ENCODE results near the gene CMTM1.

DNA sequence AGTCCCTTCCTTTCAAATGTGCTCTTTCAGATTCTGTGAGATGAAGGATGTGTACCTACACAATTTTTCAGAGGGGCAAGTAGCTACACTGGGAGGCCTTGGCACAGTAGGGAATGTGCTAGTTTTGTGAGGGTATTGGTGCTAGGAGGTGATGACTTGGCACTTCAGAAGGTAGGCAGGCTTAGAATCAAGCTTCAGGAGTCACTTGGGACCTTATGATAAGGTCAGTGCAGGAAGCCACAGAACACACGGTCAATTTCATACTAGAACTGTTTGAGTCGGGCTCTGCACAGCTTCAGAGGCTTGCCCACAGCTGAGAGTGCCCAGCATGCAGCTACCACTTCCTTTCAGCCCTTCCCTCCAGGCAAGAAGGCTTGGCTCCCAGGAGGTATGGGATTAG, 6.1 kb downstream of the CMTM1 start:
- TF ChIP-seq, protein P1, sequence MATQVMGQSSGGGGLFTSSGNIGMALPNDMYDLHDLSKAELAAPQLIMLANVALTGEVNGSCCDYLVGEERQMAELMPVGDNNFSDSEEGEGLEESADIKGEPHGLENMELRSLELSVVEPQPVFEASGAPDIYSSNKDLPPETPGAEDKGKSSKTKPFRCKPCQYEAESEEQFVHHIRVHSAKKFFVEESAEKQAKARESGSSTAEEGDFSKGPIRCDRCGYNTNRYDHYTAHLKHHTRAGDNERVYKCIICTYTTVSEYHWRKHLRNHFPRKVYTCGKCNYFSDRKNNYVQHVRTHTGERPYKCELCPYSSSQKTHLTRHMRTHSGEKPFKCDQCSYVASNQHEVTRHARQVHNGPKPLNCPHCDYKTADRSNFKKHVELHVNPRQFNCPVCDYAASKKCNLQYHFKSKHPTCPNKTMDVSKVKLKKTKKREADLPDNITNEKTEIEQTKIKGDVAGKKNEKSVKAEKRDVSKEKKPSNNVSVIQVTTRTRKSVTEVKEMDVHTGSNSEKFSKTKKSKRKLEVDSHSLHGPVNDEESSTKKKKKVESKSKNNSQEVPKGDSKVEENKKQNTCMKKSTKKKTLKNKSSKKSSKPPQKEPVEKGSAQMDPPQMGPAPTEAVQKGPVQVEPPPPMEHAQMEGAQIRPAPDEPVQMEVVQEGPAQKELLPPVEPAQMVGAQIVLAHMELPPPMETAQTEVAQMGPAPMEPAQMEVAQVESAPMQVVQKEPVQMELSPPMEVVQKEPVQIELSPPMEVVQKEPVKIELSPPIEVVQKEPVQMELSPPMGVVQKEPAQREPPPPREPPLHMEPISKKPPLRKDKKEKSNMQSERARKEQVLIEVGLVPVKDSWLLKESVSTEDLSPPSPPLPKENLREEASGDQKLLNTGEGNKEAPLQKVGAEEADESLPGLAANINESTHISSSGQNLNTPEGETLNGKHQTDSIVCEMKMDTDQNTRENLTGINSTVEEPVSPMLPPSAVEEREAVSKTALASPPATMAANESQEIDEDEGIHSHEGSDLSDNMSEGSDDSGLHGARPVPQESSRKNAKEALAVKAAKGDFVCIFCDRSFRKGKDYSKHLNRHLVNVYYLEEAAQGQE (IDR thresholded peaks at IDR 0.05; ENCODE audit: insufficient read depth in 1 of 2, low read depth in 2 of 2, low read length in 1 of 2): no peak
- TF ChIP-seq, protein P2, sequence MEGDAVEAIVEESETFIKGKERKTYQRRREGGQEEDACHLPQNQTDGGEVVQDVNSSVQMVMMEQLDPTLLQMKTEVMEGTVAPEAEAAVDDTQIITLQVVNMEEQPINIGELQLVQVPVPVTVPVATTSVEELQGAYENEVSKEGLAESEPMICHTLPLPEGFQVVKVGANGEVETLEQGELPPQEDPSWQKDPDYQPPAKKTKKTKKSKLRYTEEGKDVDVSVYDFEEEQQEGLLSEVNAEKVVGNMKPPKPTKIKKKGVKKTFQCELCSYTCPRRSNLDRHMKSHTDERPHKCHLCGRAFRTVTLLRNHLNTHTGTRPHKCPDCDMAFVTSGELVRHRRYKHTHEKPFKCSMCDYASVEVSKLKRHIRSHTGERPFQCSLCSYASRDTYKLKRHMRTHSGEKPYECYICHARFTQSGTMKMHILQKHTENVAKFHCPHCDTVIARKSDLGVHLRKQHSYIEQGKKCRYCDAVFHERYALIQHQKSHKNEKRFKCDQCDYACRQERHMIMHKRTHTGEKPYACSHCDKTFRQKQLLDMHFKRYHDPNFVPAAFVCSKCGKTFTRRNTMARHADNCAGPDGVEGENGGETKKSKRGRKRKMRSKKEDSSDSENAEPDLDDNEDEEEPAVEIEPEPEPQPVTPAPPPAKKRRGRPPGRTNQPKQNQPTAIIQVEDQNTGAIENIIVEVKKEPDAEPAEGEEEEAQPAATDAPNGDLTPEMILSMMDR (IDR thresholded peaks at IDR 0.05): no peak

All from Panc1 (cell line).